ENCODE measurements around the gene GRIK1. TPM values are rescaled to one million over a fixed set of nuclear protein-coding genes. Genes with fewer than 3 reads are reported as not detected.

Gene GRIK1
- polyA plus RNA-seq, 1 donor = 0.39 TPM

DNA sequence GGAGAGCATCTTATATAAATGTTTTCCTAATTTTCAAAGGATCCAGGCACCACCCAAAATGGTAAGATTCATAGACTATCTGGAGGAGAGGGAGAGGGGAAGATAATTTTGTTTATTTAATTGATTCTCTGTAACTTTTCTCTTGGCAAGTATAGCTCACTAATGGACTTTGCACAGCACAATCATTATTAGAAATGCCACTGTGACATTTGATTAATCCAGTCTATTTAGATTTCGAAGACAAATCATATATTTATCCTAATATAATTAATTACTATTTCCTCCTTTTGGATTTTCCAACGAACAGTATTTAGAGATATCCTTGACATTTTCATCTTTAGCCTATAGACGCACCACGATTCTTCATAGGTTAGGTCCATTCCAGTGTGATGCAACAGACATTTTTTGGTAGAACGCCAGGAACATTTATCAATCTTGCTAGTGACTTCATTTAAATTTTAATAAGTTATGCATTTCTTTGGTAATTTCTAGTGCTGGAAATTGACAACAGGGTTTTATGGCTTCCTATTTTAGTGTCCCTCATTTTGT, 152.4 kb downstream of the GRIK1 start:
- no peak for DNase-seq (ENCODE audit: low read depth)

DNA sequence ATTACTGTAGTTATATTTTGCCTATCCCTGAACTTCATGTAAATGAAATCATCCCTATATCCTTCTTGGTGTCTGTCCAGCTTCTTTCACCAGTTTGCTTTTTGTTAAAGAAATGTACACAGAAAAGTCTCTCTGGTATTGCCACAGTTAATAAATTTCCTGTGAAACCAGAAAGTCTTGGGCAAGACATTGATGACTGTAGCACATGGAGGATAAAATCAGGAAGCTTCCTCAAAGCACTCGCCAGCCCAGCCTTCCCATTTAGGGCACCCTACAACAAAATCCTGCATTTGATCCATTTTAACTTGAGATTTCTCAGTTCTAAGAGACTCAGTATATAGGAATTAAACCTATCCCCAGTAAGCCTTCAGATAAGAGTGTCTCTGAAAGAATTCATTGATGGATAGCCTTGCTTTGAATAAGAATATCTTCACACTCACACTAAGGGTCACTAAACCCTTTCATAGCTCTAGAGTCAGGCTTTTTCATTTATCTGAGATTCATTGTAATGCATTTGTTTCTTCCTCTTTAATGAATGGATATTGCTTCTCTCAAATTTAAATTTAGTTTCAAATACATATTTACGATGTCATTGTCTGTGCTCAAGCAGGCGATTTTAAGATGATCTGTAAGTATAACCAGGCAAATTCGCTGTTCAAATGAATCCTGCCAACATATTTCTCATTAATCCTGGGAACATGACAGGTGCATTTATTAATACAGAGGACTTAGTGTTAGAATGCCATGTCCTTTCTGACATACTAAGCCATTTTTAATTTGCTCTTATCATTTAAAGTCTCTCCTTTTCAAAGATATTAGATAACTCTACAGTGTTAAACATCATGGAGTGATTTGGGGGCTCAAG, 153.1 kb downstream of the GRIK1 start:
- DNase-seq (ENCODE audit: low read depth) = no peak

DNA sequence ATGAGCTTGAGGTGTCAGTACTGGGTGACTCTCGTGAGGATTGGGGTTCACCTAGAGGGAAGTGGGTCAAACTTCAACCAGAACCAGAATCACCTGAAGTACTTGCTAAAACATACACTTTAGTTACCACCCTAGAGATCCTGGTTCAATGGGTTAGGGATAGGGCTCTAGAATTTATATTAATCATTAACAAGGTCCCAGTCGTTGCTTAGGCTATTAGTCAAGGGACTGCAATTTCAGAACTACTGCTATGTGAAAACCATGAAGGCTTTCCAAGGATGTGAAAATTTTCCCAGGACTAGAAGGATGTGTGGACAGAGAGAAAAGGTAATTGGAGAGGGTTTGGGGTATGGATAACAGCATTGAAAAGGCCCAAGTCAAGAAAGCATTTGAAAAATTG, 162.6 kb downstream of the GRIK1 start:
- no peak for DNase-seq (ENCODE audit: low read depth)

DNA sequence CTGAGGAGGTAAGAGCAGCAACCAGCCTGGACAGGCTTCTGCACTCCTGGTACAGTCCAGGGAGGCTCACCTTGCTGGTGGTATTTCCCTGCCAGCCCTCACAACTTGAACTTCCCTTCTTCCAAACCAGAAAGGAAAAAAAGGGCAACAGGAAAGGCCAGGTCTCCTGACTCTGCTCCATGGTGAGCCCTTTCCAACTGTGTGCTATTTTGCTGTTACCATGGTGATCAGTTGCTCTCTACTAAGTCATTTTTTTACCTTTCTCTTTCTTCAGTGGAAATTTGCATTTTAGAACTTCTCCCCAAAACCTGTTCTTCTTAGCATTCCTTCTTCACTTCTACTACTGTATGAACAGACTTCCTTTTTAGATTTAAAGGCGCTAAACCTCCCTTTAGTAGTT, 164.3 kb downstream of the GRIK1 start:
- no peak for DNase-seq (ENCODE audit: low read depth)

DNA sequence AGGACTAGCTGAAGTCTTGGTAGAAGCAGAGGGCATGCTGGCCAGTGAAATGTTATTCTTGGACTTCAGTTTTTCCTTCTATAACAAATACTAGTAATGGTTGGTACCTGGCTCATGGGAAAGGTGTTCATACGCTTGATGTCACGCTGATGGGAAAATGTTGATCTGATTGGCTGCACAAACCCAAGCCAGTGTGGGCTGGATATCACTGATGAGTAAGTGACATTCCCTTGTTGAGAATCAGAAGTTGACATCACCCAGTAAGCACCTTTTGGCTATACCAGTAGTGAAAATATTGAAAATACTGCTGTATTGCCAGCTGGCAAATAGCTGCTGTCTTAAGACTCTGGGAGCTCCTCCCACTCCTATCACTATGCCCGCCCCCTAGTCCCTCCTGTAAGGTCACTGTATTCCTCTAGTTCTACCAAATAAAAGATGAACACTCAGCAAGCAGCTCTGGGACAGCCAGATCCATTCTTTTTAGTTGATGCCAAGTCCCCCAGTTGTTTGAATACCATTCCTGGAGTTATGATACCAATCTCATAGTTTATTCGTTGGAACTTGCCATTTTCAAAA, 168.2 kb downstream of the GRIK1 start:
- DNase-seq (ENCODE audit: low read depth) = no peak

DNA sequence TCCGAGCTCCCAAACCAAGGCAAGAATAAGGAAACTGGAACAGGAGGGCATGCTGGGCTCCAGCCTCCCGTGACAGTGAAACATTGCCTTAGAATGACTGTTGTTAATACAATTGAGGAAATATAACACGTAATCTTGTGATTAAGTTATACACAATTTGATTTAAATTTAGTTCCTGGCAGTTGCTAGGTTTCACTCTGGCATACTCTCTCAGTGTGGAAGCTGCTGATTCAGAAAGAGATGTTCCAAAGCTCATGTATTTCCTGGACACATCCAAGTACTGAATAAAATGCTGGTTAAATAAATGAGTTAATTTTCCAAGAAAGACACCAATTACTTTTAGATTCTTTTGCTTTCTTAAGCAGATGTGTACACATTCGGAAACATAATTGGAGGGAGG, 176.1 kb downstream of the GRIK1 start:
- DNase-seq (ENCODE audit: low read depth) = no peak

DNA sequence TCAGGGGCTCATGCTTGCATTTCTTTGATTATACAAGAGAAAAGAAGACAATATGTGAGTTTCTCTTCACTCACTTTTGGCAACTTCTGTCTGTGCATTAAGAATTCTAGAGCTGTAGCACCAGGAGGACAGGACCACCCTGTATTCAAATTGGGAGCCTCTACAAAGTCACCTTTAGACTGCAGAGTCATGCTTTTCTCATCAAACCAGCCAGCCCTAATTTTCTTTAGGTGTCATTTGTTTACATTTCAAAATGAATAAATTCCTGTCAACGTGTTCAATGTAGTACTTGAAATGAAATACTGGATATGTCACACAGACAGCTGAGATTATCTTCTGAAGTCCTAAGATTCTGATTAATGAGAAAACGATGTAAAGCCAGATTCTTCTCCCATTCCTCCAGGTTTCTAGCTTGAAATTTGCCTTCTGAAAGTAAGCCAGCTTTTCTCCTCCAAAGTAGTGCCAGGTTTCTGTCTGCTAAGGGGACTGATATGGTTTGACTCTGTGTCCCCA, 177.2 kb downstream of the GRIK1 start:
- DNase-seq (ENCODE audit: low read depth) = no peak

DNA sequence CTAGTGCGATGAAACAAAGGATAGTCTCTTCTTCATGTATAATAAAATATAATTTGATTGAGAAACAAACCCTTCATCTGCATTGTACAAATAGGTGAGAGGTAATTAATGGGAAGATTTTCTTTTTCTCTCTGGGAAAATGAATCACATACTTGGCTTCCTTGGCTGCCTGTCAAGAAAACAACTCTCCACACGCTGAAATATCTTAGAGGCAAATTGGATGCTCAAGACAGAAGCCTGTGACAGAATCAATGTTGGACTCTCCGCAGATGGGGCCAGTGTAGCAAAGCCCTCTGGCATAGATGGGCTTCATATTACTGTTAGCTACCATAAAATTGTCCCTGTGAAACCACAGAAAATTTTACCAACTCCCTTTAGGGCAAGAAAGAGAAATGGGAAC, 186.6 kb downstream of the GRIK1 start:
- DNase-seq (ENCODE audit: low read depth) = no peak

DNA sequence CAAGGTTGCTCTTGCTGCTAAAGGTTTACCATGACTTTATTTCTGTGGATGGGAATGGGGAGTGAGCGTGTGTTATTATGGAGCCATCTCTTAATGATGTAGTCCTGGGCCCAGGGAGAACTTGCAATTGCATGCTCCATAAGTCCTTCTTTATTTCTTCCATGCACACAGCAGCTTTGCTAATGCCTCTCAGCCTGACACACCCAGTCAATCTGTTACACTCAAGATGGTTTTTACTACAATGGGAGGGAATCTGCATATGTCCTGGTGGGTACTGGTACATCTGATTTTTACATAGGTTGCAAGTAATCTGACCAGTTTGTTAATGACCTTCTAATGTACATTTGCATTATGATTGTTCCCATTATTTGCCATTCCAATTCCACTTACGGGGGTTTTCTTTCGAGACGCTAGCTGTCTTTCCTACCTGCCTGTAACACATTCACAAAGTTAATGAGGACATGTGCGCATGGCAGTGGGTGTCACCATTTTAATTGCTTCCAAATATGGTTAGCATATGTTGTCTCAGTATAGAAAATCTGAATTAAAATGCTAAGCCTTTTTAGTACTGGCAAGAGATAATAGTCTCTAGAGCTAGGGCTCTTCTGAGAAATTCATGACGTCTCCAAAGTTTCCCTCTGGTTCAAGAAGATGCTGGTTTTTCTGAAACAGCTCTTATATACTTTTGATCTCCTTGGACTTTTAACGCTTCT, 188.2 kb downstream of the GRIK1 start:
- no peak for DNase-seq (ENCODE audit: low read depth)

DNA sequence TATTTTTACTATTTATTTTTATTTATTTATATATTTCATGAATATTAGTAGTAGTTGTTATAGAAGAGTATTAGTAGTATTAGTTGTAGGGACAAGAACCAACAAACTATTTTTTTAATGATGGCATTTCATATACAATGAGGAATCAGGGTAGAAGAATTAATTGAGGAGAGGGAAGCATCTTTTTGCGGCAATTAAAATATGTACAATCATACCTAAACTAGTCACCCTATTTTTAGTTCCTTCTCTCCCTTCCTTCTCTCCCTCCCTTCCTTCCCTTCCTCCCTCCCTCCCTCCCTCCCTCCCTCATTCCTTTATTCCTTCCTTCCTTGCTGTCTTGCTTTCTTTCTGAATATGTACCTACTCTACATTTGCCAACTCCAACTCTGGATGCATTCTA, 189.8 kb downstream of the GRIK1 start:
- no peak for DNase-seq (ENCODE audit: low read depth)

DNA sequence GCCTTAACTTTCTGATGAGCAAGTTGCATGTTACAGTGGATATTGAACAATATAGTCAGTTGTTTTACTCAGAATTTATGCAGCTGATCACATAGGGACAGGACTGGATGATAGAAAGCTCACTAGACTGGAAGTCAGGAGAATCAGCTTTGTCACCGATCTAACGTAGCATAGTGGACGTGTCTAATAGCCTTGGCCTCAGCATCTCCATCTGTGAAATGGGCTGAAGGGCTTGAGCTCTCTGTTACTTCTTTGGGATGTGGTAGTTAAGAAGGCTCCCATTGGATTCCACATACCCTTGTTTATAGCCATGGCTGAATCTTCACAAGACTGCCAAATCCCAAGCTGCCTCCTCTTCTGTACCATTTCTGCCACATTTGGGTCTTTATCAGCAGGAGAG, 190.6 kb downstream of the GRIK1 start:
- DNase-seq (ENCODE audit: low read depth) = no peak

DNA sequence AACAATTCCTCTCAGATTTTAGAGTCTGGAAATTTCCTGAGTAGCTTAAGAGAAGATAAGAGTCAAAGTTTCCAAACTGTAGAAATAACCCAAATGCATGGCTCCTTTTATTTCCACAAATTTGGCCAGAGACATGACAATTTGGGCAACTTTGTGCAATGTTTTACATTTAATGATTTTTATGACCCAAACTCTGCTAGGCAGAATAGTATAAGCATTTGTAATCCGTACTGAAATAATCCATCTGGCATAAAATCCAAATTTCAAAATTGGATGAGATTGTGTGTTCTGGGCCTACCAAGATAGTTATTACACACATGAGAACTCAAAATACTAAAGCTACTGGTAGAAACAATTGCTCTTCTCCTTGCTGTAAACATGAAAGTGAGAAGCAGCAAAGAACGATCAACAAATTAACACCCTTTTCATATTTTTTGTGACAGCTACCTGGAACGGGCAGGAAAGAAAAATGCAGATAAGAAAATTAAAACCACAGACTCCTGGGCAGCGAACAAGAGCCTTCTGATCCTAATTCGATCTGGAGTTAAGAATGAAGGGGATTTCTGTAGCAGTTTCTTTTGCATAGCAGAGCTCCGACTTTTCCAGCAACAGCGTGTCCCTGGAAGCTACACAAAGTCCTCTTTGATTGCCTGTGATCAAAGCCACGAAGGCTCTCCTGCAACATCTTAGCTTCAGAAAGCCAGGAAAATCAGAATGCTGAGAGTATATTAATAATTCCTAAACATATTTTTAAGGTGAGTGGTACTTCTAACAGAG, 191.2 kb downstream of the GRIK1 start:
- DNase-seq (ENCODE audit: low read depth) = no peak

DNA sequence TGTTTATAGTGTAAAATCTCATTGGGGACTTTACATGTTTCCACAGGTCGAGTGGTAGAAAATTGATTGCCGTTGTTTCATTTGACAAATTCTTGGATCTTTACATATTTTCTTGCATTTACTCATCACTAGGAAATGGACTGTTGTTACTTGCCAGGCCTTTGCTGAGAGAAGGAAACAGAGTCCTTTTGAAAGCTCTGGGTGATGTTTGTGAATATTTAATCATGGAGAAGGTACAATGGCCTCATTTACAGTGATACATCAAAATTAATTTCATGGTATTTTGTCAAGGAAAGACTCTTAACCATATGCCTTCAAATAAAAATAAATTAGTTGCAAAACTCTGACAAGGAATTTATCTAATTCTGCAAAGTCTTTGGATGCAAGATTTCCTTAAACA, 198.0 kb downstream of the GRIK1 start:
- DNase-seq (ENCODE audit: low read depth) = no peak

DNA sequence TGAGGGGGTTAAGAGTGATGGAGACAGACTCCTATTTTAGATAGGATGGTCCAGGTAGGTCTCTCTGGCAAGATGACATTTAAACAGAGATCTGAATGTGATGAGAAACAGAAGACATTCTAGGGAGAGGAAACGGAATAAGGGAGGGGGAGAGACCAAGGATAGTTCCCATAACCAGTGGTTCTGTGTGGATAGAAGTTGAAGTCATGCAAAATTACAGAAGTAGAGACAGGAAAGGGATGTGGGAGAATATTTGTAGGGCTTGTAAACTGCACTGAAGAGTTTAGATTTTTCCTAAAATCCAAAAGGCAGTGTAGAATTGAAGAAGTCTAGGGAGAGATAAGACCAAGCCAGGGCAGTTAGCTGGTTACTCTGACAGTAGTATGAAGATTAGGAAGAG, 200.6 kb downstream of the GRIK1 start:
- no peak for DNase-seq (ENCODE audit: low read depth)

DNA sequence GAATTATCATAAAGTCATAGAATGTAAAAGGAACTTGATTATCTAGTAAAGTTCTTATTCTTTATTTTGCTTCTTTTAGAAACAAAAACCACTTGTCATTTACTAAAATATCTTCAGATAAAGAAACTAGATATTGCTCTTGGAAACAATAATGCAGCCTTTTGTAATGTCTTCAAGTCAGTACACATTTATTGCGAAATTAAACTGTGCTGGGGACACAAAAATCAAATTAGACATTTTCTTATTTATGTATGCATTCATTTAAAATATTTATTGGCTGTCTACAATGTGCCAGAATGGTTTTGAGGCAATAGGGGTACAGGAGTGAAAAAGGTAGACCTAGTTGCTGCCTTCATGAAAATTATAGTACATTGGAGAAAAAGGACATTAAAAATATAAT, 201.1 kb downstream of the GRIK1 start:
- no peak for DNase-seq (ENCODE audit: low read depth)

DNA sequence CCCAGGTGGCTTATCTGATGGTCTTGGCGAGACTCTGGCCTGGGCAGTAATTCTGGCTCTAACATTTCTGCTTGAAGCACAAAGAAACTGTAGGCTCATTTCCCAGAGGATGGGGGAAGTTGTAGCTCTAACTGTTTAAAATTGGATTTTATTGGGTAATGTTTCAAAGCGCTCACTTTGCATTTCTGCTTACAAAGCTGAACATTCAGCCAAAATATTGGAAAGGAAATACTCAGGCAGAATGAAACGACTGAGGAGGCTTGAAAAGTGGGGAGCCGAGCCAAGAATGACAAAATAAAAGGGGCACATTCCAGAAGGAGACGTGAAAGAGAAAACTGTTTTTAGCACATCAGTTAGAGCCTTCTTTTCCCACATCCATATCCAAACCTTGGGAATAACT, 202.6 kb downstream of the GRIK1 start:
- DNase-seq (ENCODE audit: low read depth) = peak; percentile 16

DNA sequence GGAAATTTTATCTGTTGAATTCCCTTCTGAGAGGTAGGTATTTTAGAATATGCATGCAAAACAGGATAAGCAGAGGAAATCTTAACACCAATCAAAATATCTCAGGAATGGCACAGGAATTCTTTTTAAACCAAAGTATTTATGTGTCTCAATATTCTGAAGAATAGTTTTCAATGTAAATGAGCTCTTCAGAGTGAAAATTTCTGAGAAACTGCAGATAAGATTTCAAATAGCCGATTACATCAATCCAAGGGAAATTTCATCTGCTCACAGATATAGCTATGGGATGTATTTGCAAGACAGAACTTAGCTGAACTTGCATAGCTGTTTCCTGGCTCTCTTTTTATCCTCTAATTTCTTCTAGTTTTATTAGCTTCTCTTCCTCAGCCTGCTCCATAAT, 209.5 kb downstream of the GRIK1 start:
- DNase-seq (ENCODE audit: low read depth) = no peak

DNA sequence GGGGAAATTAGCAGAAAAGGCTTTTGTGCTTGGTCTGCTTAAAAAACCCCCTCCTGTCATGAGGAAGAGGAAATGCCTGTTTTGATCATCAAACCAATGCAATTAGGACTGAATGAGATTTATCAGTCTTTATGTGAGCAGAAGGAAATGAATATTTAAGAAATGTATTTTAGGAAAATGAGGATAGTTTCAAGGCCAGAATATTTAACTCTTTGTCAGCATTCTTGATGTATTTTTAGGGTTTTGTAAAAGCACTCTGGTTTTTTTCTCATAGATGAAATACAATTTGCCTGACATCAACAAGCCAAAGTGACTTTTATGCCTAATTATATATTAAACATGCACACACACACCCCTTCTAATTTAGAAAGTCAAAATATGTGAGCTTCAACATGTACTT, 213.8 kb downstream of the GRIK1 start:
- DNase-seq (ENCODE audit: low read depth) = no peak

DNA sequence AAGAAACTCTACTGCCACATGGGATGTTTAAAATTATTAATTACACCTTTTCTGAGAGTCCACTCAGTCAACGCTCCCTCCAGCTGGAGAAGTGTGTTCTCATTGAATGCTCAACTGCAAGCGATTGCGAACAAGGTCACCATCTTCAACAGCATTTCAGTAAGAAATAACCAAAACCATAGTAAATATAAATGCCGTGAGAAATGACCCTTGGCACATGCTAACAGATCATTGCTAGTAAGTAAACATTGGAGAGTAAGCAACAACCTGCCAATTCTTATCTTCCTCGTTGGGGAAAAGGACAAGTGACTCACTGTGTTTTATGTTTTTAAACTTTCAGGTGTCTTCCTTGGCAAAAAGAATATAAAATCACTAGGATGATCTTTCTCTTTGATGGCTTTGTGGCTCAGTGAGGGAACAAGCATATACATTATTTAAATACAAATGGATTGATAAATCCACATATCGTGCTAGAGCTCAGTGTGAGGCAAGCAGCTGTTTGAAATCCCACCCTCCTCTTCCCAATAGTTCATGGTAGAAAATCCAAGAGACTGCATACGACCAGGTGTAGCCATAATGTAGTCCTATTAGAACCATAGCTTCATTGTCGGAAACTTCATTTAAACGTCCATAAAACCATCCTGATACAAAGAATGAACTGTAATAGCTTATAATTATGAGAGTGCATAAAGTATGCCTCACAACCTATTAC, 214.6 kb downstream of the GRIK1 start:
- no peak for DNase-seq (ENCODE audit: low read depth)

DNA sequence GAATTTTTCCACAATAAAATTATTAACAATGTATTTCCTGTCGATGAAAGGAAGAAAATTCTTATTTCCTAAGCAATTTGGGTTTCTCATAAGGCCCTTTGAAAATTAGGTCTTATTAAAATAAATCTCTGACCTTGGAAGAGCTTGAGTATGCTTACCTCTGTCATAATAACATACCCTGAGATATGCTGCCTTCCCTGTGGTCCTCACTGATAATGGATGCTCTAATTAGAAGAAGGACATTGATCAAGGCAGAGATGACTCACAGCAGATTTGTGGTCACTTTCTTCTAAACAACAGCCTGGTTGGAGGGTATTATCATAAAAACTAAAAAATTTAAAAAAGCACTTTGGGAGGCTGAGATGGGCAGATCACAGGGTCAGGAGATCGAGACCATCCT, 217.8 kb downstream of the GRIK1 start:
- no peak for DNase-seq (ENCODE audit: low read depth)

DNA sequence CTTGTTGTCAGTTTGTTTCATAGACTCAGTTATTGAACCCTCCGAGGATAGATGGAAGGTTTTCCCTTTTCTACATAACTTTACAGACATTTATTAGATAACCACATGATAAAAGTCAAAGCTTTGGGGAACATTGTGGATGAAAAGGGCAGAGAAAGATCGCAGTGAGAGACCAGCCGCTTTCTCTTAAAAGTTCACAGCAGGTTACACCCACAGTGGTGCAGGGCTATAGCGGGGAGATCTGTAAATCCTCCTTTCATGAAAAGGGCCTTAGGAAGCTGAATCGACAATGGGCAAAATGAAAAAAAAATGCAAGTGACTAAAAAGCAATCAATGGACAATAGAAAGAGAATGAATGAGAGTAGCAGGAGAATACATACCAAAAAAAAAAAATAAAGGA, 218.6 kb downstream of the GRIK1 start:
- no peak for DNase-seq (ENCODE audit: low read depth)

Data from forelimb muscle (tissue), 1 donor.